ENCODE data around the gene CDK6. TPM values are rescaled to one million over a fixed set of nuclear protein-coding genes. Genes with fewer than 3 reads are reported as not detected.

Gene CDK6
- total RNA-seq, 1 experiment from 2014 or later: 38.7 TPM

GRCh38 chr7:92648067-92648466 lies 188.3 kb downstream of the CDK6 start:
- Histone ChIP-seq H2AFZ (ENCODE audit: low read length) (no peak overlapping the region), H3K27me3 (ENCODE audit: low read length) (no peaks in the 10 kb centered on the region), H3K4me1 (ENCODE audit: insufficient read depth, low read length) (peaks cover 31% of the 10 kb centered on the region), H3K9ac (ENCODE audit: low read length) (no peak overlapping the region), H3K4me2 (ENCODE audit: low read length) (no peak overlapping the region), H3F3A (ENCODE audit: low read length, unreplicated experiment) (no peaks in the 10 kb centered on the region), H3K9me3 (ENCODE audit: low read length) (no peaks in the 10 kb centered on the region), H3K36me3 (ENCODE audit: low read depth, low read length) (no peaks in the 10 kb centered on the region), H3K27ac (ENCODE audit: low read length) (no peak overlapping the region), H3K4me3 (ENCODE audit: low read length) (no peak overlapping the region), H3K9me2 (replicated peaks; ENCODE audit: low read length) (no peaks in the 10 kb centered on the region), H4K20me1 (ENCODE audit: low read length) (no peaks in the 10 kb centered on the region), H3K79me2 (ENCODE audit: low read length) (no peaks in the 10 kb centered on the region)
- no peak for ATAC-seq
- DNase-seq: no peak
- BruUV-seq (replicated peaks): no TSS peak
- ChIA-PET CTCF (no interaction called here), POLR2A (ENCODE audit: unreplicated experiment) (no interaction called here)
- intact Hi-C loops (cut with micrococcal nuclease): no loop called here
- TF ChIP-seq, protein P1, sequence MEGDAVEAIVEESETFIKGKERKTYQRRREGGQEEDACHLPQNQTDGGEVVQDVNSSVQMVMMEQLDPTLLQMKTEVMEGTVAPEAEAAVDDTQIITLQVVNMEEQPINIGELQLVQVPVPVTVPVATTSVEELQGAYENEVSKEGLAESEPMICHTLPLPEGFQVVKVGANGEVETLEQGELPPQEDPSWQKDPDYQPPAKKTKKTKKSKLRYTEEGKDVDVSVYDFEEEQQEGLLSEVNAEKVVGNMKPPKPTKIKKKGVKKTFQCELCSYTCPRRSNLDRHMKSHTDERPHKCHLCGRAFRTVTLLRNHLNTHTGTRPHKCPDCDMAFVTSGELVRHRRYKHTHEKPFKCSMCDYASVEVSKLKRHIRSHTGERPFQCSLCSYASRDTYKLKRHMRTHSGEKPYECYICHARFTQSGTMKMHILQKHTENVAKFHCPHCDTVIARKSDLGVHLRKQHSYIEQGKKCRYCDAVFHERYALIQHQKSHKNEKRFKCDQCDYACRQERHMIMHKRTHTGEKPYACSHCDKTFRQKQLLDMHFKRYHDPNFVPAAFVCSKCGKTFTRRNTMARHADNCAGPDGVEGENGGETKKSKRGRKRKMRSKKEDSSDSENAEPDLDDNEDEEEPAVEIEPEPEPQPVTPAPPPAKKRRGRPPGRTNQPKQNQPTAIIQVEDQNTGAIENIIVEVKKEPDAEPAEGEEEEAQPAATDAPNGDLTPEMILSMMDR (conservative IDR thresholded peaks at IDR 0.05; ENCODE audit: low read depth, low read length): no peak
- TF ChIP-seq EZH2 (IDR thresholded peaks at IDR 0.05; ENCODE audit: low read length, unreplicated experiment) (no peak), EZH2phosphoT487 (IDR thresholded peaks at IDR 0.05; ENCODE audit: borderline replicate concordance, low read length) (no peak)

GRCh38 chr7:92647652-92648051 lies 188.7 kb downstream of the CDK6 start:
- ChIA-PET CTCF (no interaction called here), POLR2A (ENCODE audit: unreplicated experiment) (no interaction called here)
- no peaks in the 10 kb centered on the region for H3F3A ChIP-seq (ENCODE audit: low read length, unreplicated experiment)
- H3K36me3 ChIP-seq (ENCODE audit: low read depth, low read length): no peaks in the 10 kb centered on the region
- H3K9me3 ChIP-seq (ENCODE audit: low read length): no peaks in the 10 kb centered on the region
- H3K4me3 ChIP-seq (ENCODE audit: low read length): no peak overlapping the region
- H3K79me2 ChIP-seq (ENCODE audit: low read length): no peaks in the 10 kb centered on the region
- no peaks in the 10 kb centered on the region for H4K20me1 ChIP-seq (ENCODE audit: low read length)
- H3K9ac ChIP-seq (ENCODE audit: low read length): no peak overlapping the region
- H3K4me1 ChIP-seq (ENCODE audit: insufficient read depth, low read length): peaks cover 31% of the 10 kb centered on the region
- no peak for ATAC-seq
- no peaks in the 10 kb centered on the region for H3K27me3 ChIP-seq (ENCODE audit: low read length)
- intact Hi-C loops (cut with micrococcal nuclease): no loop called here
- no peak for DNase-seq
- no TSS peak for BruUV-seq (replicated peaks)
- H2AFZ ChIP-seq (ENCODE audit: low read length): no peak overlapping the region
- TF ChIP-seq, protein P1 (conservative IDR thresholded peaks at IDR 0.05; ENCODE audit: low read depth, low read length): no peak
- TF ChIP-seq EZH2 (IDR thresholded peaks at IDR 0.05; ENCODE audit: low read length, unreplicated experiment) (no peak), EZH2phosphoT487 (IDR thresholded peaks at IDR 0.05; ENCODE audit: borderline replicate concordance, low read length) (no peak)
- no peaks in the 10 kb centered on the region for H3K9me2 ChIP-seq (replicated peaks; ENCODE audit: low read length)
- H3K4me2 ChIP-seq (ENCODE audit: low read length): no peak overlapping the region
- H3K27ac ChIP-seq (ENCODE audit: low read length): no peak overlapping the region

GRCh38 chr7:92647011-92647625 lies 189.3 kb downstream of the CDK6 start:
- Histone ChIP-seq H2AFZ (ENCODE audit: low read length) (no peak overlapping the region), H3K4me3 (ENCODE audit: low read length) (no peak overlapping the region), H3K79me2 (ENCODE audit: low read length) (no peaks in the 10 kb centered on the region), H3K27ac (ENCODE audit: low read length) (peak overlapping the region; percentile 82; the same call in 1 of the 2 replicates), H3K9me3 (ENCODE audit: low read length) (no peaks in the 10 kb centered on the region), H4K20me1 (ENCODE audit: low read length) (no peaks in the 10 kb centered on the region), H3F3A (ENCODE audit: low read length, unreplicated experiment) (no peaks in the 10 kb centered on the region), H3K4me1 (ENCODE audit: insufficient read depth, low read length) (peaks cover 34% of the 10 kb centered on the region), H3K4me2 (ENCODE audit: low read length) (no peak overlapping the region), H3K27me3 (ENCODE audit: low read length) (no peaks in the 10 kb centered on the region), H3K9me2 (replicated peaks; ENCODE audit: low read length) (no peaks in the 10 kb centered on the region), H3K9ac (ENCODE audit: low read length) (no peak overlapping the region), H3K36me3 (ENCODE audit: low read depth, low read length) (no peaks in the 10 kb centered on the region)
- intact Hi-C loops (cut with micrococcal nuclease): no loop called here
- POLR2A ChIA-PET (ENCODE audit: unreplicated experiment): no interaction called here
- CTCF ChIA-PET: no interaction called here
- DNase-seq: no peak
- TF ChIP-seq, protein P1 (conservative IDR thresholded peaks at IDR 0.05; ENCODE audit: low read depth, low read length): no peak
- no peak for TF ChIP-seq EZH2phosphoT487 (IDR thresholded peaks at IDR 0.05; ENCODE audit: borderline replicate concordance, low read length)
- BruUV-seq (replicated peaks): no TSS peak
- no peak for ATAC-seq
